ENCODE results near the gene FTMT.

DNA sequence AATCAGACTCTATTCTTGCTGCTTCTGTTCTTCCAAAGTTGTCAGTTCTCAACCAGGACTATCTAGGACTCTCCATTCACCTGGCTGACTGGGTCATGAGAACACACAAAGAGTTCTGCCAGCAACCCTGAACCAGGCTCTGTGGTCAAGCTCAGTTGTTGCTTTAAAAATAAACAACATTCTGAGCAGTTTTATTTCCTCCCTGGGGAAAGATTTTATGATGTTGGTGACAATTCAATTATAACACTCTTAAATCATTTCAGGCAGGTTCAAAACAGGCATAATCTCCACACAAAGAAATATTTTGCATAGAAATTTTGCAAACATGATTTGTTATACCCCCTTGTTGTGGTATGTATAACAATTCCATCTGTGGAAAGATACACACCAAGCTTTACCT is 36.0 kb downstream of the FTMT start:
- TF ChIP-seq, protein P1, sequence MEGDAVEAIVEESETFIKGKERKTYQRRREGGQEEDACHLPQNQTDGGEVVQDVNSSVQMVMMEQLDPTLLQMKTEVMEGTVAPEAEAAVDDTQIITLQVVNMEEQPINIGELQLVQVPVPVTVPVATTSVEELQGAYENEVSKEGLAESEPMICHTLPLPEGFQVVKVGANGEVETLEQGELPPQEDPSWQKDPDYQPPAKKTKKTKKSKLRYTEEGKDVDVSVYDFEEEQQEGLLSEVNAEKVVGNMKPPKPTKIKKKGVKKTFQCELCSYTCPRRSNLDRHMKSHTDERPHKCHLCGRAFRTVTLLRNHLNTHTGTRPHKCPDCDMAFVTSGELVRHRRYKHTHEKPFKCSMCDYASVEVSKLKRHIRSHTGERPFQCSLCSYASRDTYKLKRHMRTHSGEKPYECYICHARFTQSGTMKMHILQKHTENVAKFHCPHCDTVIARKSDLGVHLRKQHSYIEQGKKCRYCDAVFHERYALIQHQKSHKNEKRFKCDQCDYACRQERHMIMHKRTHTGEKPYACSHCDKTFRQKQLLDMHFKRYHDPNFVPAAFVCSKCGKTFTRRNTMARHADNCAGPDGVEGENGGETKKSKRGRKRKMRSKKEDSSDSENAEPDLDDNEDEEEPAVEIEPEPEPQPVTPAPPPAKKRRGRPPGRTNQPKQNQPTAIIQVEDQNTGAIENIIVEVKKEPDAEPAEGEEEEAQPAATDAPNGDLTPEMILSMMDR (IDR thresholded peaks at IDR 0.05; ENCODE audit: insufficient read depth, low read length): no peak
- no peak for TF ChIP-seq POLR2AphosphoS5 (IDR thresholded peaks at IDR 0.05; ENCODE audit: low read depth)
